ENCODE measurements around the gene SPAG16.

GRCh38 chr2:214052235-214052634, 768.0 kb downstream of the SPAG16 start:
- TF ChIP-seq, protein P1, sequence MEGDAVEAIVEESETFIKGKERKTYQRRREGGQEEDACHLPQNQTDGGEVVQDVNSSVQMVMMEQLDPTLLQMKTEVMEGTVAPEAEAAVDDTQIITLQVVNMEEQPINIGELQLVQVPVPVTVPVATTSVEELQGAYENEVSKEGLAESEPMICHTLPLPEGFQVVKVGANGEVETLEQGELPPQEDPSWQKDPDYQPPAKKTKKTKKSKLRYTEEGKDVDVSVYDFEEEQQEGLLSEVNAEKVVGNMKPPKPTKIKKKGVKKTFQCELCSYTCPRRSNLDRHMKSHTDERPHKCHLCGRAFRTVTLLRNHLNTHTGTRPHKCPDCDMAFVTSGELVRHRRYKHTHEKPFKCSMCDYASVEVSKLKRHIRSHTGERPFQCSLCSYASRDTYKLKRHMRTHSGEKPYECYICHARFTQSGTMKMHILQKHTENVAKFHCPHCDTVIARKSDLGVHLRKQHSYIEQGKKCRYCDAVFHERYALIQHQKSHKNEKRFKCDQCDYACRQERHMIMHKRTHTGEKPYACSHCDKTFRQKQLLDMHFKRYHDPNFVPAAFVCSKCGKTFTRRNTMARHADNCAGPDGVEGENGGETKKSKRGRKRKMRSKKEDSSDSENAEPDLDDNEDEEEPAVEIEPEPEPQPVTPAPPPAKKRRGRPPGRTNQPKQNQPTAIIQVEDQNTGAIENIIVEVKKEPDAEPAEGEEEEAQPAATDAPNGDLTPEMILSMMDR (IDR thresholded peaks at IDR 0.05): no peak
- TF ChIP-seq POLR2A (IDR thresholded peaks at IDR 0.05): no peak
